ENCODE data around the gene FN1.

The FN1 gene

GRCh38 chr2:215382480-215382879 lies 53.4 kb downstream of the FN1 start:
- DNase-seq (ENCODE audit: low spot score) = no peak

GRCh38 chr2:215382011-215382410 lies 53.9 kb downstream of the FN1 start:
- DNase-seq (ENCODE audit: low spot score) = no peak

- no peak for DNase-seq (ENCODE audit: low spot score)
Observed at GRCh38 chr2:215380699-215381098, 55.2 kb downstream of the FN1 start.

GRCh38 chr2:215379948-215380347 lies 55.9 kb downstream of the FN1 start:
- no peak for DNase-seq (ENCODE audit: low spot score)

GRCh38 chr2:215379039-215379438 lies 56.8 kb downstream of the FN1 start:
- DNase-seq (ENCODE audit: low spot score) = no peak

- DNase-seq (ENCODE audit: low spot score) = no peak
Observed at GRCh38 chr2:215378045-215378444, 57.8 kb downstream of the FN1 start.

GRCh38 chr2:215377283-215377682 lies 58.6 kb downstream of the FN1 start:
- no peak for DNase-seq (ENCODE audit: low spot score)

GRCh38 chr2:215376103-215376780 lies 59.6 kb downstream of the FN1 start:
- no peak for DNase-seq (ENCODE audit: low spot score)

GRCh38 chr2:215375467-215375830 lies 60.4 kb downstream of the FN1 start:
- no peak for DNase-seq (ENCODE audit: low spot score)

- DNase-seq (ENCODE audit: low spot score) = no peak
Observed at GRCh38 chr2:215374642-215375466, 61.0 kb downstream of the FN1 start.

GRCh38 chr2:215374002-215374401 lies 61.9 kb downstream of the FN1 start:
- DNase-seq (ENCODE audit: low spot score) = no peak

- DNase-seq (ENCODE audit: low spot score) = no peak
Observed at GRCh38 chr2:215372968-215373649, 62.8 kb downstream of the FN1 start.

GRCh38 chr2:215371915-215372897 lies 63.7 kb downstream of the FN1 start:
- DNase-seq (ENCODE audit: low spot score) = no peak

- DNase-seq (ENCODE audit: low spot score) = no peak
Observed at GRCh38 chr2:215370112-215370965, 65.5 kb downstream of the FN1 start.

GRCh38 chr2:215369181-215369760 lies 66.6 kb downstream of the FN1 start:
- no peak for DNase-seq (ENCODE audit: low spot score)

GRCh38 chr2:215368493-215368809 lies 67.4 kb downstream of the FN1 start:
- DNase-seq (ENCODE audit: low spot score) = no peak

- DNase-seq (ENCODE audit: low spot score) = peak; percentile 23
Observed at GRCh38 chr2:215367662-215368492, 68.0 kb downstream of the FN1 start.

- DNase-seq (ENCODE audit: low spot score) = no peak
Observed at GRCh38 chr2:215366440-215367032, 69.3 kb downstream of the FN1 start.

GRCh38 chr2:215365184-215365658 lies 70.6 kb downstream of the FN1 start:
- DNase-seq (ENCODE audit: low spot score) = no peak

All from GM03348 (cell line).